CD4-positive, CD25-positive, alpha-beta regulatory T cell (primary cell): ENCODE measurements around the gene CUX1. TPM values are rescaled to one million over a fixed set of nuclear protein-coding genes. Genes with fewer than 3 reads are reported as not detected.

Source experiments
- ATAC-seq, 2 donors: fragments of 150-1000 bp; cut with Tn5 transposase; one replicate each; pipeline ENCODE4 v1.10.0; 2021; ENCODE audit warnings: low read depth in 2 of 2, moderate number of reproducible peaks in 2 of 2, moderate library complexity in 1 of 2
- DNase-seq, 3 donors: peaks; one replicate each; pipeline versions ENCODE4 v3.0.0 to v3.0.0-alpha.2; 2012 to 2022; ENCODE audit warnings: mixed read lengths in 1 of 3
- H3K27ac ChIP-seq: one replicate; pipeline ENCODE4 v1.7.0; 2013; ENCODE audit warnings: mild to moderate bottlenecking, low read length; ENCODE audit not compliant: insufficient read depth, poor library complexity, severe bottlenecking
- H3K27me3 ChIP-seq: one replicate; pipeline ENCODE4 v1.7.0; 2013; ENCODE audit warnings: low read length; ENCODE audit not compliant: control insufficient read depth, insufficient read depth
- H3K36me3 ChIP-seq: one replicate; pipeline ENCODE4 v1.7.0; 2013; ENCODE audit warnings: mild to moderate bottlenecking, low read length, moderate library complexity; ENCODE audit not compliant: control insufficient read depth, insufficient read depth
- H3K4me1 ChIP-seq: 2 replicates; pipeline ENCODE4 v1.7.0; 2013; ENCODE audit warnings: mild to moderate bottlenecking, low read length; ENCODE audit not compliant: insufficient read depth, control insufficient read depth, poor library complexity, severe bottlenecking
- H3K4me3 ChIP-seq: one replicate; pipeline ENCODE4 v1.7.0; 2013; ENCODE audit warnings: low read depth, mild to moderate bottlenecking, low read length, moderate library complexity
- H3K9me3 ChIP-seq, 2 experiments: 1 replicate in 1 of 2; 2 replicates in 1 of 2; pipeline ENCODE4 v1.7.0; 2013; ENCODE audit warnings: low read length in 2 of 2, mild to moderate bottlenecking in 1 of 2, moderate library complexity in 1 of 2; ENCODE audit not compliant: control insufficient read depth in 2 of 2
- H3K27ac Mint-ChIP-seq, 3 donors: one replicate each; pipeline ENCODE4 v1.8.0; 2020 to 2022; ENCODE audit warnings: mild to moderate bottlenecking in 3 of 3, mixed read lengths in 3 of 3, moderate library complexity in 2 of 3
- H3K27me3 Mint-ChIP-seq: one replicate; pipeline ENCODE4 v1.8.0; 2022; ENCODE audit warnings: mild to moderate bottlenecking, mixed read lengths
- H3K36me3 Mint-ChIP-seq: one replicate; pipeline ENCODE4 v1.8.0; 2020; ENCODE audit warnings: mixed read lengths
- H3K4me1 Mint-ChIP-seq, 4 donors: one replicate each; pipeline ENCODE4 v1.8.0; 2020 to 2022; ENCODE audit warnings: mixed read lengths in 4 of 4, mild to moderate bottlenecking in 1 of 4
- H3K4me3 Mint-ChIP-seq, 4 donors: one replicate each; pipeline ENCODE4 v1.8.0; 2020 to 2022; ENCODE audit warnings: mild to moderate bottlenecking in 4 of 4, mixed read lengths in 4 of 4, moderate library complexity in 3 of 4
- H3K9me3 Mint-ChIP-seq, 7 donors: one replicate each; pipeline ENCODE4 v1.8.0; 2020 to 2022; ENCODE audit warnings: mixed read lengths in 7 of 7, mild to moderate bottlenecking in 3 of 7, moderate library complexity in 2 of 7
- polyA plus RNA-seq, 4 donors: library from polyadenylated mRNA; unstranded; fragments of 300-500 nt; fragmentation: Illumina TruSeq; gene quantifications; one replicate each; pipeline ENCODE4 v1.2.3, GENCODE V29; 2021
- total RNA-seq: library from RNA; stranded (reverse); gene quantifications from one replicate; pipeline ENCODE4 v1.2.3, GENCODE V29; 2022

The CUX1 gene
- total and polyA plus RNA-seq, 5 donors from 2014 or later = 6.0 to 45.1 (median 7.8) TPM

- Histone ChIP-seq H3K36me3 (no peaks in the 10 kb centered on the region), H3K27me3 (no peaks in the 10 kb centered on the region), H3K4me3 (no peak overlapping the region), H3K4me1 (no peaks in the 10 kb centered on the region), H3K27ac (no peak overlapping the region), H3K9me3 (no peaks in the 10 kb centered on the region)
- Mint-ChIP-seq H3K36me3 (no peaks in the 10 kb centered on the region), H3K4me3 (no peak overlapping the region), H3K9me3 (no peaks in the 10 kb centered on the region), H3K27me3 (peaks cover 4% of the 10 kb centered on the region), H3K27ac (peak overlapping the region in 1 of 3 donors; percentile 49), H3K4me1 (peaks cover 0 to 3% (median 0%) of the 10 kb centered on the region in 4 donors)
- DNase-seq (no peak), ATAC-seq (no peak)
Measured at GRCh38 chr7:102270178-102270887, 452.9 kb downstream of the CUX1 start.

- peaks cover 4% of the 10 kb centered on the region for H3K27me3 Mint-ChIP-seq
- no peak overlapping the region for H3K27ac Mint-ChIP-seq
- Histone ChIP-seq H3K9me3 (no peaks in the 10 kb centered on the region), H3K27me3 (no peaks in the 10 kb centered on the region), H3K36me3 (no peaks in the 10 kb centered on the region), H3K4me3 (no peak overlapping the region), H3K4me1 (no peaks in the 10 kb centered on the region), H3K27ac (no peak overlapping the region)
- no peaks in the 10 kb centered on the region for H3K36me3 Mint-ChIP-seq
- DNase-seq (no peak), ATAC-seq (no peak)
- H3K4me1 Mint-ChIP-seq = peaks cover 0 to 3% (median 0%) of the 10 kb centered on the region in 4 donors
- H3K9me3 Mint-ChIP-seq = no peaks in the 10 kb centered on the region
- no peak overlapping the region for H3K4me3 Mint-ChIP-seq
Measured at GRCh38 chr7:102271158-102271798, 453.9 kb downstream of the CUX1 start.

DNA sequence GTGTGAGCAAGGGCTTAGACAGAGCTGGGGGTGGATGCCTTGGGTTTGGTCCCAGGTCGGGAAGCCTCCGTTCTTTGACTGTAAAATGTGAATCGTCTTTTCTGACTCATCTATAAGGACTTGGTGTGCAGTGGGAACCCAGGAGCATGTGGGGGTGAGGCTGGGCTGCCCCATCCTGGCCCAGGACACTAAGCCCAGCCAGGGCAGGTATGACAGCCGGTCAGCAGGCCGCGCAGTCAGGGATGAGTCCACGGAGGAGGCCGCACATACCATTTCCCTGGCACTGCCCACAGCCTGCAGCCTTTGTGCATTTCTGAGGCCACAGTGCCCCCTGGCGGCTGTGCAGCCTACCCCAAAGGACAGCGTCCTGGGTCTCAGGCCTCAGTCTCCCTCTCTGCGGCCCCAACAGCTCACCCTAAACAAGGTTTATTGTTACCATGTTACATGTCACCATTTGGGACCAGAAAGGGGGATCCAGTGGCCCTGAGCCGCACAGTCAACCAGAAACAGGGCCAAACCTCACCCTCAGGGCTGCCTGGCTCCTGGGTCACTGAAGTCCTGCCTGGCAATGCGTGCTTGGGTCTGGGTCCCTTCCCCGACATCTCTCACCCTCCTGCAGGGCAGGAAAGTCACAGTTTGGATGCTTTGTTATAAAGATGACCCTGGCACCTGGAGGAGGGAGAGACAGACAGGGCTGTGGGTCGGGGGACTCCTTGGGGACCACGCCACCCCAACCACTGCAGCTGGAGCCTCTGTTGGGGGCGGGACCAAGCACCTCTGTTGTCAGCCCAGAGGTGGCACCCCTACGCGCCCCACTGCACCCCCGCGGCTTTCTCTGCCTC lies 454.9 kb downstream of the CUX1 start:
- Mint-ChIP-seq H3K4me3 (no peak overlapping the region), H3K27ac (no peak overlapping the region)
- no peaks in the 10 kb centered on the region for H3K9me3 ChIP-seq

DNA sequence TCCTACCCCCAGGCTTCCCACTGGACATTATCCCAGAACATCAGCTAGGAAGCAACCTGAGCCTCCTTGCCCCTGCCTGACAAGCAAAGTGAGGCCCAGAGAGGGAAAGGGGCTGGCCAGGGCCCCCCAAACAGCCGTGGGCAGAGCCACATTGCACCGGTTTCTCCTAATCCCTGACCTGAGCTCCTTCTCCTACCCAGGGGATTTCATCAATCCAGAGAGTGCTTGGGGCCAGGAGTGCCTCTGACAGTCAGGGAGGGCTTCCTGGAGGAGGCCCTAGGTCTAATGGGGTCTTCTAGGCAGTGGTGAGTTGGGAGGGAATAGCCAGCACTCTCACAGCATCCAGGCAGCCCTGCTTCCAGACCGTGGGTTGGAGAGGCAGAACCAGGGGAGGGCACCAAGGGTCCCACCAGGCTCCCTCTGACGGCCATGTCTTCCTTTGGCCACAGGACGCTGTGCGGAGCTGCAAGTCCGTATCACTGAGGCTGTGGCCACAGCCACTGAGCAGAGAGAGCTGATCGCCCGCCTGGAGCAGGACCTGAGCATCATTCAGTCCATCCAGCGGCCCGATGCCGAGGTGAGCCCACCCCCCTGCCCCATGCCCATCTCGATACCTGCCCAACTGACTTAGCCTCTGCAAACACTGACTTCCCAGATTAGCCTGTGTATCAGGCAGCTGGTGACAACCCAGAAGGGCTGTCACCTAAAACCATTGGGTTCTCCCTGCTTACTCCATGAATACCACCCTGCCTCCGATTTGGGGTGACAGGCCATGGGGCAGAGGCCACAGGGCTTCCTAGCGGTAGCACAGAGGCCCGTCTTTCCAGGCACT lies 455.7 kb downstream of the CUX1 start:
- no peaks in the 10 kb centered on the region for H3K27me3 ChIP-seq
- DNase-seq (no peak), ATAC-seq (no peak)
- Mint-ChIP-seq H3K4me3 (no peak overlapping the region), H3K9me3 (no peaks in the 10 kb centered on the region), H3K4me1 (peaks cover 0 to 3% (median 0%) of the 10 kb centered on the region in 4 donors), H3K36me3 (no peaks in the 10 kb centered on the region), H3K27ac (no peak overlapping the region), H3K27me3 (peaks cover 4% of the 10 kb centered on the region)
- H3K4me3 ChIP-seq = no peak overlapping the region
- H3K27ac ChIP-seq = no peak overlapping the region
- no peaks in the 10 kb centered on the region for H3K4me1 ChIP-seq
- H3K36me3 ChIP-seq = no peaks in the 10 kb centered on the region
- H3K9me3 ChIP-seq = no peaks in the 10 kb centered on the region

More for the DNA sequence above, 454.9 kb downstream of the CUX1 start:
- Mint-ChIP-seq H3K36me3 (no peaks in the 10 kb centered on the region), H3K27me3 (peaks cover 4% of the 10 kb centered on the region), H3K4me1 (peaks cover 0 to 3% (median 0%) of the 10 kb centered on the region in 4 donors), H3K9me3 (no peaks in the 10 kb centered on the region)
- no peak overlapping the region for H3K27ac ChIP-seq
- no peak overlapping the region for H3K4me3 ChIP-seq
- no peaks in the 10 kb centered on the region for H3K4me1 ChIP-seq
- DNase-seq (peak; percentile 58 to 65 (median 61)), ATAC-seq (peak; percentile 62)
- H3K27me3 ChIP-seq = no peaks in the 10 kb centered on the region
- H3K36me3 ChIP-seq = no peaks in the 10 kb centered on the region

GRCh38 chr7:102273749-102274712 lies 456.6 kb downstream of the CUX1 start:
- Mint-ChIP-seq H3K36me3 (no peaks in the 10 kb centered on the region), H3K27me3 (no peaks in the 10 kb centered on the region), H3K9me3 (no peaks in the 10 kb centered on the region), H3K4me3 (no peak overlapping the region), H3K4me1 (peaks cover 0 to 3% (median 0%) of the 10 kb centered on the region in 4 donors), H3K27ac (no peak overlapping the region)
- no peak for DNase-seq
- no peaks in the 10 kb centered on the region for H3K27me3 ChIP-seq
- no peaks in the 10 kb centered on the region for H3K36me3 ChIP-seq
- H3K4me1 ChIP-seq = no peaks in the 10 kb centered on the region
- ATAC-seq = no peak
- no peak overlapping the region for H3K4me3 ChIP-seq
- H3K9me3 ChIP-seq = no peaks in the 10 kb centered on the region
- H3K27ac ChIP-seq = no peak overlapping the region

GRCh38 chr7:102275123-102275703 lies 457.8 kb downstream of the CUX1 start:
- no peak overlapping the region for H3K4me3 Mint-ChIP-seq
- no peaks in the 10 kb centered on the region for H3K27me3 Mint-ChIP-seq
- Histone ChIP-seq H3K4me3 (no peak overlapping the region), H3K27me3 (no peaks in the 10 kb centered on the region), H3K4me1 (peaks cover 4% of the 10 kb centered on the region), H3K36me3 (no peaks in the 10 kb centered on the region), H3K27ac (no peak overlapping the region), H3K9me3 (no peaks in the 10 kb centered on the region)
- no peak for DNase-seq
- no peak for ATAC-seq
- H3K4me1 Mint-ChIP-seq = peaks cover 0 to 8% (median 0%) of the 10 kb centered on the region in 4 donors
- H3K36me3 Mint-ChIP-seq = no peaks in the 10 kb centered on the region
- no peak overlapping the region for H3K27ac Mint-ChIP-seq
- H3K9me3 Mint-ChIP-seq = peaks cover 0 to under 1% (median 0%) of the 10 kb centered on the region in 7 donors
